A673 (cell line): Measurements from ENCODE around the gene CHD5.

ENCODE experiments used
- EZH2 ChIP-seq: fragments of 200-600 bp; sonication (generic); IDR thresholded peaks from 2 replicates; pipeline ENCODE4 v1.6.1; 2017; ENCODE audit warnings: borderline replicate concordance, low read depth, mild to moderate bottlenecking, mixed read lengths, antibody characterized with exemption, low read length; ENCODE audit not compliant: poor library complexity, severe bottlenecking
- TF ChIP-seq, protein P1 (sequence below): fragments of 300-800, 200-600 bp; sonication (generic); conservative IDR thresholded peaks from 2 replicates; pipeline ENCODE4 v1.5.1; 2017; ENCODE audit warnings: low read depth, mild to moderate bottlenecking, antibody characterized with exemption, low read length, moderate library complexity, mixed read lengths

DNA sequence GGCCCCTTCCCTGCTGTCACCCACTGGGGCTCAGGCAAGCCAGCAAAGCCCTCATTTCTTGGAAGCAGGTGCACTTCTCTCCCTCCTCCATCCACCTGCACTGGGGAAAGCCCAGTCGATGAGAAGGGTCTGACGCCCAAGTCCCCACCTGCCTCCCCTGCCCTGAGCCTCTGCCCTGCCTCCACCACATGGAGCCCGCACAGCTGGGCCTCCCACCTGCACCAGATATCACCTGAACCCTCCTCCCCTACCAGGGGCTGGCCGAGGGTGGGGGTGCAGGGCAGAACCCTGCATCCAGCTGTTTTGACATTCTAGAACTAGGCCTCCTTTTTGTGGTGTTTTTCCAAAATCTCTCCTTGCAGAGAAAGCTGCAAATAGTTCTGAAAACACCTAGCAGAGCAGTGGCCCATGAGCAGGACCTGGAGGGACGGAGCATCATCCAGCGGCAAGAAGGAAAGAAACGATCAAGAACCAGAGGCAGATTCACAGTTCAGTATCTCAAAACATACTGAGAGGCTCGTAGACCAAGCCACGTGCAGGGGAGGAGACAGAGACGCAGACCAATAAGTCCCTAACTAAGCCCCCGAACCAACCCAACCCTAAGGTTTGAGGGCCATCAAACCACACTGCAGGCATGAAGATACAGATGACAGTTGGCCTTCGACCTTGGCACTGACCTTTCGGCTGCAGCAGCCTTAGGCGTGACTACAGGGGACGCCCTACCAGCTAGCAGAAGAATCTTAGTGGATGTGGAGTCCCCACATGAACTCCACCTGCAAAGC, 16.7 kb downstream of the CHD5 start:
- TF ChIP-seq, protein P1, sequence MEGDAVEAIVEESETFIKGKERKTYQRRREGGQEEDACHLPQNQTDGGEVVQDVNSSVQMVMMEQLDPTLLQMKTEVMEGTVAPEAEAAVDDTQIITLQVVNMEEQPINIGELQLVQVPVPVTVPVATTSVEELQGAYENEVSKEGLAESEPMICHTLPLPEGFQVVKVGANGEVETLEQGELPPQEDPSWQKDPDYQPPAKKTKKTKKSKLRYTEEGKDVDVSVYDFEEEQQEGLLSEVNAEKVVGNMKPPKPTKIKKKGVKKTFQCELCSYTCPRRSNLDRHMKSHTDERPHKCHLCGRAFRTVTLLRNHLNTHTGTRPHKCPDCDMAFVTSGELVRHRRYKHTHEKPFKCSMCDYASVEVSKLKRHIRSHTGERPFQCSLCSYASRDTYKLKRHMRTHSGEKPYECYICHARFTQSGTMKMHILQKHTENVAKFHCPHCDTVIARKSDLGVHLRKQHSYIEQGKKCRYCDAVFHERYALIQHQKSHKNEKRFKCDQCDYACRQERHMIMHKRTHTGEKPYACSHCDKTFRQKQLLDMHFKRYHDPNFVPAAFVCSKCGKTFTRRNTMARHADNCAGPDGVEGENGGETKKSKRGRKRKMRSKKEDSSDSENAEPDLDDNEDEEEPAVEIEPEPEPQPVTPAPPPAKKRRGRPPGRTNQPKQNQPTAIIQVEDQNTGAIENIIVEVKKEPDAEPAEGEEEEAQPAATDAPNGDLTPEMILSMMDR = no peak
- TF ChIP-seq EZH2 = no peak
